ENCODE results near the gene TMEM202.

Gene TMEM202

GRCh38 chr15:72397796-72398588 lies at the start of gene TMEM202:
Gene TMEM202 (plus strand): TSS chr15:72398305. CDS start chr15:72398327, 22 bp downstream.
- ATAC-seq = no peak
- TF ChIP-seq CREB5 (CRISPR knock-in tag; IDR thresholded peaks at IDR 0.05; ENCODE audit: low read depth) (no peak), BACH2 (CRISPR knock-in tag; IDR thresholded peaks at IDR 0.05; ENCODE audit: borderline replicate concordance) (no peak), ZNF8 (CRISPR knock-in tag; IDR thresholded peaks at IDR 0.05) (no peak), ESRRG (CRISPR knock-in tag; IDR thresholded peaks at IDR 0.05) (no peak), ZFP3 (CRISPR knock-in tag; IDR thresholded peaks at IDR 0.05) (no peak), ZFP30 (CRISPR knock-in tag; IDR thresholded peaks at IDR 0.05) (no peak), PPARA (CRISPR knock-in tag; IDR thresholded peaks at IDR 0.05; ENCODE audit: borderline replicate concordance) (no peak), ZC3H10 (CRISPR knock-in tag; IDR thresholded peaks at IDR 0.05) (no peak), RARB (CRISPR knock-in tag; IDR thresholded peaks at IDR 0.05) (no peak), TOX (CRISPR knock-in tag; IDR thresholded peaks at IDR 0.05; ENCODE audit: borderline replicate concordance) (no peak), ZNF70 (CRISPR knock-in tag; IDR thresholded peaks at IDR 0.05) (no peak), CSRNP3 (CRISPR knock-in tag; IDR thresholded peaks at IDR 0.05) (no peak), OSR1 (CRISPR knock-in tag; IDR thresholded peaks at IDR 0.05) (no peak), PATZ1 (CRISPR knock-in tag; IDR thresholded peaks at IDR 0.05; ENCODE audit: borderline replicate concordance) (no peak), CSDC2 (CRISPR knock-in tag; IDR thresholded peaks at IDR 0.05) (no peak)

GRCh38 chr15:72353266-72353665 lies 44.8 kb upstream of the TMEM202 start:
- TF ChIP-seq ZNF565 (CRISPR knock-in tag; conservative IDR thresholded peaks at IDR 0.05; ENCODE audit: low read depth) = no peak
- TF ChIP-seq CREB5 (CRISPR knock-in tag; IDR thresholded peaks at IDR 0.05; ENCODE audit: low read depth) = no peak
- no peak for TF ChIP-seq POU6F1 (CRISPR knock-in tag; IDR thresholded peaks at IDR 0.05; ENCODE audit: borderline replicate concordance, low read depth)
- no peak for TF ChIP-seq TSHZ2 (CRISPR knock-in tag; IDR thresholded peaks at IDR 0.05)
- TF ChIP-seq ZNF70 (CRISPR knock-in tag; IDR thresholded peaks at IDR 0.05) = no peak
- TF ChIP-seq TOX (CRISPR knock-in tag; IDR thresholded peaks at IDR 0.05; ENCODE audit: borderline replicate concordance) = no peak
- no peak for TF ChIP-seq ZNF8 (CRISPR knock-in tag; IDR thresholded peaks at IDR 0.05)
- TF ChIP-seq GLIS3 (CRISPR knock-in tag; IDR thresholded peaks at IDR 0.05) = no peak
- no peak for TF ChIP-seq SNAI2 (CRISPR knock-in tag; IDR thresholded peaks at IDR 0.05)
- TF ChIP-seq PATZ1 (CRISPR knock-in tag; IDR thresholded peaks at IDR 0.05; ENCODE audit: borderline replicate concordance) = no peak
- no peak for TF ChIP-seq ISL1 (CRISPR knock-in tag; IDR thresholded peaks at IDR 0.05)
- TF ChIP-seq PPARA (CRISPR knock-in tag; IDR thresholded peaks at IDR 0.05; ENCODE audit: borderline replicate concordance) = no peak
- no peak for ATAC-seq

All from SK-N-SH treated with all-trans-retinoic acid at 6 μM for 48 hours (cell line).